Lower leg skin (tissue), 3 donors: ENCODE measurements around the gene CDH10.

Experiments used
- CTCF ChIP-seq, 3 donors: fragments of 450-650 bp; IDR thresholded peaks; one replicate each; pipeline ENCODE4 v1.5.1; 2016; ENCODE audit warnings: antibody characterized with exemption in 3 of 3, mild to moderate bottlenecking in 3 of 3, moderate library complexity in 2 of 3
- POLR2A ChIP-seq, 2 donors: fragments of 450-650 bp; IDR thresholded peaks; one replicate each; pipeline ENCODE4 v1.6.1; 2016 to 2017; ENCODE audit warnings: antibody characterized with exemption in 2 of 2, mild to moderate bottlenecking in 1 of 2, moderate library complexity in 1 of 2

GRCh38 chr5:24530906-24531305 is 113.9 kb downstream of the CDH10 start:
- TF ChIP-seq CTCF (IDR thresholded peaks at IDR 0.05) = no peak
- no peak for TF ChIP-seq POLR2A (IDR thresholded peaks at IDR 0.05)
